ENCODE results near the gene TNNC1.

DNA sequence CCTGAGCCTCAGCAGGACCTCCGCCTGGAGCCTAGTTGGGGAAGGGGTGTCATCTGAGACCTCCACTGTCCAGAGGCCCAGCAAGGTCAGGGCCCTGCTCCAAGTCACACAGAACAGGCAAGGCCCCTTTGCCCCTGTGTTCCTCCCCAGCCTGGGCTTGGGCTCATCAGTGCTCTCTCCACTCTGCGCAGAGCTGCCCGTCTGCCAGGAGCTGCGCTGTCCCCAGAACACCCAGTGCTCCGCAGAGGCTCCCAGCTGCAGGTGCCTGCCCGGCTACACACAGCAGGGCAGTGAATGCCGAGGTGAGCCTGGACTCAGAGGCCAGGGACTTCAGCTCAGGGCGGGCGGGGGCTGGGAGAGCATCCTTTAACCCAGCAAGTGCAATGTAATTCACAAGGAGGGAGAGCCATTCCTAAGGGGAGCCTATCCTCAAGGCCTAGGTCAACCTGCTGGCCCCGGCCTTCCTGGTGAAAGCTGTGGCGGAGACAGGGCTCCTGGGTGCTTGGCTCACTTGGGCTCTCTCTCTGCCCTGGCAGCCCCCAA lies 49.0 kb upstream of the TNNC1 start:
- TF ChIP-seq EZH2 (IDR thresholded peaks at IDR 0.05; ENCODE audit: insufficient read depth, low read length), result no peak
- TF ChIP-seq, protein P1, sequence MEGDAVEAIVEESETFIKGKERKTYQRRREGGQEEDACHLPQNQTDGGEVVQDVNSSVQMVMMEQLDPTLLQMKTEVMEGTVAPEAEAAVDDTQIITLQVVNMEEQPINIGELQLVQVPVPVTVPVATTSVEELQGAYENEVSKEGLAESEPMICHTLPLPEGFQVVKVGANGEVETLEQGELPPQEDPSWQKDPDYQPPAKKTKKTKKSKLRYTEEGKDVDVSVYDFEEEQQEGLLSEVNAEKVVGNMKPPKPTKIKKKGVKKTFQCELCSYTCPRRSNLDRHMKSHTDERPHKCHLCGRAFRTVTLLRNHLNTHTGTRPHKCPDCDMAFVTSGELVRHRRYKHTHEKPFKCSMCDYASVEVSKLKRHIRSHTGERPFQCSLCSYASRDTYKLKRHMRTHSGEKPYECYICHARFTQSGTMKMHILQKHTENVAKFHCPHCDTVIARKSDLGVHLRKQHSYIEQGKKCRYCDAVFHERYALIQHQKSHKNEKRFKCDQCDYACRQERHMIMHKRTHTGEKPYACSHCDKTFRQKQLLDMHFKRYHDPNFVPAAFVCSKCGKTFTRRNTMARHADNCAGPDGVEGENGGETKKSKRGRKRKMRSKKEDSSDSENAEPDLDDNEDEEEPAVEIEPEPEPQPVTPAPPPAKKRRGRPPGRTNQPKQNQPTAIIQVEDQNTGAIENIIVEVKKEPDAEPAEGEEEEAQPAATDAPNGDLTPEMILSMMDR (IDR thresholded peaks at IDR 0.05; ENCODE audit: insufficient read depth, low read depth, low read length), result no peak

Data from astrocyte (in vitro differentiated cells and primary cell).